HG03575 (cell line): ENCODE measurements around the gene EMP1.

ENCODE experiments used
- ATAC-seq: cut with Tn5 transposase; IDR thresholded peaks from one replicate; pipeline ENCODE4 v1.9.1; 2021; ENCODE audit not compliant: unreplicated experiment, insufficient number of reproducible peaks, low FRiP score; ENCODE audit errors: extremely low read depth

Gene EMP1, protein sequence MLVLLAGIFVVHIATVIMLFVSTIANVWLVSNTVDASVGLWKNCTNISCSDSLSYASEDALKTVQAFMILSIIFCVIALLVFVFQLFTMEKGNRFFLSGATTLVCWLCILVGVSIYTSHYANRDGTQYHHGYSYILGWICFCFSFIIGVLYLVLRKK

DNA sequence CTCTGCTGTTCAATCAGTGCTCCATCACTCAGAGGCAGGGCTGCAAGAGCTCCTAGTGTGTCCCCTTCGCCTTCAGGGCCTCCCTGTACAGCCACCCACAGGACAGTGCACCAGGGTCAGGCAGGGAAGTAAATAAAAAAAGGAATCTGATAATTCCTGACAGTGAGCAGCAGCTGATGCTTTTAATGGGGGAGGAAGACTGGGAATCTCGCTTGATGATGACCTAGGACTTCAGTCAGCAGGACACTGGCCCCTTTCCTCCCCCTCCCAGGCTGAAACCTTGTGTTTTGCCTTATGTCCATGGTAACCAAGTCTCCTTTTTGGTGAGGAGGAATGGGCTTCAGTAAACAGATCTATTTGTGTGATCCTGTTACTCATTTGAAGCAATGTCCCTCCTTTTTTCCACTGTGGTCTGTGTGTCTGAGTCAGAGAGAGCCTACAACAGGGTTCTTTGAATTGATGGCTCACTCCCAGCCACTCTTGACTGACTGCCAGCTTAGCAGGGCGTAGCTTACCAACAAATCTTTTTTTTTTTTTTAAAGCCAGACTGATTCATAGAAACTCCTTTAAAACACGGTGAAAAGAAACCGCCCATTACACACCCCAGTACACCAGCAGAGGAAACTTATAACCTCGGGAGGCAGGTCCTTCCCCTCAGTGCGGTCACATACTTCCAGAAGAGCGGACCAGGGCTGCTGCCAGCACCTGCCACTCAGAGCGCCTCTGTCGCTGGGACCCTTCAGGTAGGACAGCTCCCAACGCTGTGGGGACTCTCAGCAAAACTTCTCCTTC lies at the start of gene EMP1:
Gene EMP1, plus strand, starts transcription at position 597 of the 792 bp plus-strand sequence. CDS start 14,785 bp downstream, outside the sequence.
- peak; percentile 83 for ATAC-seq

DNA sequence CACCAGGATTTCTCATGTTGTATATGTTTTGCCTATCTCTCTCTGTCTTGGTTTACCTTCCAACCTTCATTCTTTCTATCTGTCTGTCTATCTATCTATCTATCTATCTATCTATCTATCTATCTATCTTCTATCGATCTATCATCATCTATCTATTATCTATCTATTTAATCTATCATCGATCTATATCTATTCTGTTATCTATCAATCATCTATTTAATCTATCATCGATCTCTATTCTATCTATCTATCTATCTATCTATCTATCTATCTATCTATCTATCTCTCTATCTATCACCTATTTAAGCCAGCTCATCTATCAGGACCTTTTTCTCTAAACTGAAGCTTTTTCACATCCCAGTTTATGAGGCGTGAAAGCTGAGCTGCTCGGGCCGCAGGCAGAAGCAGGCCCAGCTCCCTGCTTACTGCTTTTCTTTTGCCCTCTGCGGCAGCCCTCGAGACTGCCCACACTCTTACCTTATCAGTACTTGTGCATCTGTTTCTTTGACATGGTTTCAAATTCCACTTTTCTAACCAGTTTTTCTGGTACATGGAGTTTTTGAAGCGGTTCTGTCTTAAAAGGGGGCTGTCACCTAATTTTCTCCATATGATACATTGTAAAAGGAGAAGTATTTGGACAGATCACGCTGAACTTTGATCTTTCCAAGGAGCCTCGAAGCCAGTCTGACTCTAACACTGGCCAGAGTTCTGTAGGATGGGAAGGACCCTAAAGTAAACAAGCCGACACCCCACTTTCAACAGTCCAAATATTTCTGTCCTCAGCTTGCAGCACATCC lies 48.6 kb upstream of the EMP1 start:
- no peak for ATAC-seq

DNA sequence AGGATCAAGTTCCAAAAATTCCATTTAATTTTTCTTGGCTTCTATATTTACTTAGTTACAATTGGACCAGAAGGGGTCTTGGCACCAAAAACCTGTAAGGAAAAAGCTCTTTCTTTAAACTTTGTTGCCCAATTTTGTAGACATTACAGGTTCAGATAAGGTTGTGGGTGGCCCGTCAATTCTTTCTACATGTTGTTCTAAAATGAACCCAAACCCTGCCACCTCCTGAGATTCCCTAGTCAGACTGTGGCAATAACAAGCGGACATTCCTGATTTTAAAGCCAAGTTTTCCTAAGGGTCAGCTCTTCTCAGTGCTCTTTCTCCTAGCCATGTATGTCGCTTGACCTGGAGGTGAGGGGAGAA lies 48.1 kb upstream of the EMP1 start:
- no peak for ATAC-seq

DNA sequence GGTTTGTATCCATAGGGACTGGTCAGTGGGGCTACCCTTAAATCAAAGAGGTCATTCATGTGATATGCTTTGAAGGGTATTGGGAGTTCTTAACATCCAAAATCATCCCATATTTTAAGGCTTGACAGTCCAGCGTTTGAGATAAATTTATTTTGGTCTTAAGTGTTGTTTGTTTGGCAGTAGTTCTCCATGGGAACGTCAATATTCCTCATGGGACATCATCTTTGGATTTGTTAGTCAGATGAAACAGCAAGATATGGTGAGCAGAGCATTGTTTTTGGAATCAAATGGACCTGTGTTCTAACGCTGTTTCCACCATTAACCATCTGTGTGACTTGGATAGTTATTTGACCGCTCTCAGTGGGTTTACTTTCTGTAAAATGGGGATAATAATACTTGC lies 47.1 kb upstream of the EMP1 start:
- no peak for ATAC-seq

DNA sequence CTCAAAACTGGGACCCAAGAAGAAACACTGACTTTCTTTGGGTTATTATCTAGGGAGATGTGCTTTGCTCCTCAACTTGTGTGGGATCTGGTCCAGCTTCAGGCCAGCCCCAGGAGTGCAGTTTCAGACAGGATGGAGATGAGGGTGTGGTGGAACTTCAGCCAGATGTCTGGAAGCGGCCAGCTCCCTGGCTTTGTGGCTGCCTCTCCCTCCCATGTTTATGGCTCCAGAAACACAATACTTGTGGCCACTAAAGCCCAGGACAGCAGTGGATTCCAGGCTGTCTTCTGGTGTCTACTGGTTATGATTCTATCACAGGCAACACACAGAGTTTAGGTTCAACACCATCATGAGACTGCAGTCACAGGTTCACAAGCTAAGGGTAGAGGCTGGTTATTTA lies 44.2 kb upstream of the EMP1 start:
- no peak for ATAC-seq

DNA sequence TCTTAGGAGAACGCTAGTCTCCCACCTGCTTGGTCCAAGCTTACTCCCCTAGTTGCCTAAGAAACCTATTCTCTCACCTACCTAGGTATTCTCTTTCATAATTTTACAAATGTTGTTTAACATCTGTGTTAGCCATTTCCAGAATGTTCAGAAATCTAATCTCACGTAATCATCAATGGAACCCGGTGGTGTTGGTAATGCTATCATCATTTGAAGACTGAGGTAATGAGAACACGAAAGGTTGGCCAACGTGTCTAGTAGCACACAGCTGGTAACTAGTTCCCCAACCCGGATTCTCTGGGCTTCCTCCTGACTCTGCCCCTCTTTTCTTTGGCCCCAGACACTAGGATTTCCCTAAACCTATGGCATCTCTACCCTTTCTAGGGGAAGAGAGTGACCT lies 43.8 kb upstream of the EMP1 start:
- no peak for ATAC-seq

DNA sequence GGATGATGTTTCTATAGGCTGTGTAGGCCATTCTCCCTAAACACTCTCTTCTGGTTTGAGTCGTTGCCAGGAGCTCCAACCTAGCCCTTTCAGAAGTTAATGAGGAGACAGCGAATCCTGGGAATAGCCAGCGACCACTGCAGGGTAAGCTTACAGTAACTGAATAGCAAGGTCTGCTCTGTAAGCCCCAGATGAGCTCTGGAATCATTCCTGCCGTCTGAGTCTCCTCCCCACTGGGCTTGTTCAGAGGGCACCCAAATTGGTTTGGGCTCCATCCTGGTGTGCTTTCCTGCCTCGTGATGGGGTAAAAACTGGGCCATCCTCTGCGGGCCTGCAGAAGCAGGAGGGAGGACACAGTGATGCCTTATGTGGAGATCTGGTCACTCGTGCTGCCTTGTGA lies 43.3 kb upstream of the EMP1 start:
- ATAC-seq = no peak

DNA sequence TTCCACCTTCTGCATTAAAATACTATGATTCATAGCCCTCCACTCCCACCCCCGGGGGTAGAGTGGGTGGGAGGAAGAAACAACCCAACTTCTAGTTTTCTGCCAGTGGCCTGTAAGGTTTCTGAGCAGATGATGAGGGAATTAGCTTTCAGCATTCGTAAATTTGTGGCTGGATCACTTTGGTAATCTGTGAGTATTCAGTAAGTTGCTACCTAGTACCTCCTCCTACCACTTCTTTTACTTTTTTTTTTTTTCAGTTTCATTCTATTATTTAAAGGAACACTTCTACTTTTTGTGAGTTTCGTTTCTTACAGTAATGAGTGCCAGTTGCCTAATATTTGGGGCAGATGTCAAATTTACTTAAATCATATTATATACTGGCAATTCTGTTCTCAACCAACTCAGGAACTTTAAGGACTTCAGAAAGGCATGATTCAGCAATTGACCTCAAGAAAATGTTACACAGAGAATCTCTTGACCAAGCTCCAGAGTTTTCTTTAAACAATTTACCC lies 42.4 kb upstream of the EMP1 start:
- no peak for ATAC-seq

DNA sequence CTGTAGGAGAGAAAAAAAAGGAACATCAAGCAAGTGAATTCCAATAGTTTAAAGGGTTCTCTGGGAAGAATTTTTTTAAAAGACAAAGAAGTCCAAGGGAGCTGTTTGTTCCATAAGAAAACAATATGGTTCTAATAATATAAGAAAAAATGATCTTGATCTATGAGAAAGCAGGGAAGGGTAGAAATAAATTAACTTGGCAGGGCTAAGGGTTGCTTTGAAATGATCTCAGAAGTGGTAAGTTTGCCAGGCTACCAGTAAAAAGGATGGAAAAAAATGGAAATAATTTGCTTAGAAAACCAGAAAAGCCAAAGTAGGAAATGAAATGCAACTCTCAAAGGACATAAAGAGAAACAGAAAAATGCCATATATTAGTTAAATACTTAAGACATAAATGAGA lies 41.7 kb upstream of the EMP1 start:
- no peak for ATAC-seq

DNA sequence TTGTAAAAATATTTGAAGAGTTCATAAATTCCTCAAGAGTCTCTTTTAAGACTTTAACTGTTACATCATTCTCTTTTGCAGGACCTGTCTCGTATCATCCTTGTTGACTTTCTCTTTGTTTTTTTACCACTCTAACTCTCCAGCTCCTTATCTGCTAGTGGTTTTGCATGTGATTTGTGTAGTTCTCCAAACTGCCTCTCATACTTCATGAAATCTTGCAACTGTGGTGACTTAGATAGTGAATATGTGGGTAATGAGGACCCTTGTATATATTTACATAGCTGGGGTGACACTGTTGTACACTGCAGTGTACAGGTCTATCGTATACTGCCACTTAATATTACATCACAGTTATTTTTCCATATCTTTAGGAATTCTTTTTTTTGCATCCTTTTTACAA lies 40.2 kb upstream of the EMP1 start:
- ATAC-seq = no peak

DNA sequence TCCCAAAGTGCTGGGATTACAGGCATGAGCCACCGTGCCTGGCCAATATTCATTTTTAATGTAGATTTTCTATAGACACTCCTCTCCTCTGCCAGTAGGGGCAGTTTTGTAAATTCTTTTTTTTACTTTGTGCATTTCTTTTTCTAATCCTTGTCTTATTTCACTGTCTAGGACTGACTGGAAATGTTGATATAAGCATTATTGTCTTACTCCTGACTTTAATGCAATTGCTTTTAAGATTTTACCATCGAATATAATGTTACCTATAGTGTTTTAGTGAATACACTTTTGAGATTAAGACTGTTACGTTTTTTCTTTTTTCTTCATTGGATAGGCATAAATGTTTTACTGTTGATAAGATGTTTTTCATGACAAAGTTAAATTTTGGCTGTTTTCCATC lies 35.4 kb upstream of the EMP1 start:
- no peak for ATAC-seq

DNA sequence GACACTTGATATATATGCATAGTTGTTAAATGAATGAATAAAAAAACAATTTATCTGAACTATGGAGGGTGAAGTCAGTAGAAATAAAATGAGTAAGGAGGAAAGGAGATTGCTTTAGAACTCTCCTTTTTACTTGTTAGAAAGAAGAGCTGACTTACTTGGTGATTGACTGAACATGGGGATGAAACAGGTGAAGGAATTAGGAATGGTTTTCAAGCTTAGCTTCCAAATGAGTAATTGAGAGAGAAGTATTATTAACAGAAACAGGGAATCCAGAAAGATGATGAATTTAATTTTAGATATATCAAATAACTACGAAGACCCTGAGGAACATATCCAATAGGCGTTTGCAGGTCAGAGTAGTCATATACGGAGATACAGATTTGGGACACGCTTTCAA lies 33.6 kb upstream of the EMP1 start:
- ATAC-seq = no peak

DNA sequence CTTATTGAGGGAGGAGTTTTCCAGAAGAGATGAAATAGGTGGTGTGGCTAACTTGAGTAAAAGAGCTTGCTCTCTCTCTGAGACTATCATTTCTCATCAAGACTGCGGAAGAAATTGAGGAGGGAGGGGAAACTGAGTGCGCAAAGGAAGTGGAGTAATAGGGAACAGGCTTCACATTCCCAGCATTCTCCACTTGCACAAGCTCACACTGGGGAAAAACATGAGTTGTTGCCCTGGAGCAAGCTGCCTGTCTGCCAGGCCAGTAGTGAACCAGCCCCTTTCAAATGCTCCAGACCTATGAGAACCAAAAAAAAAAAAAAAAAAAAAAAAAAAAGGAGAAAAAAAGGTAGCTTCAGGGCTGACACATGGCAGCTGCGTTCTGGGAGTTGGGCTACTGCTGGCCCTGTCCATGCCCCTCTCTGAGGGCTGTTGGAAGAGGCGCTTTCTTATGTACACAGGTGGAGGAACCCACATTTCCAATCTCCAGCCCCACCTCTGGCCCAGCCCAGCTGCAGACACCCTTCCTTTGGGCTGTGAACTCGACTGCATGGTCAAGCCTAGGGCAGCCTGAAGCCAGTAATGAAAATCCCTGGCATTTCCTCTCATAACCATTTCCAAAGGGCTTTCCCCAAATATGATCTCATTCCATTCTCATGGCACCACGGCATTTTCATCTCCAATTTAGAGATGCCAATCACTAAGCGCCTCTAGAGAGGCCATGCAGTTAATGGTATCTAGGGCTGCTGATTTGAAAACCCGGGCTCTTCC lies 32.5 kb upstream of the EMP1 start:
- no peak for ATAC-seq

DNA sequence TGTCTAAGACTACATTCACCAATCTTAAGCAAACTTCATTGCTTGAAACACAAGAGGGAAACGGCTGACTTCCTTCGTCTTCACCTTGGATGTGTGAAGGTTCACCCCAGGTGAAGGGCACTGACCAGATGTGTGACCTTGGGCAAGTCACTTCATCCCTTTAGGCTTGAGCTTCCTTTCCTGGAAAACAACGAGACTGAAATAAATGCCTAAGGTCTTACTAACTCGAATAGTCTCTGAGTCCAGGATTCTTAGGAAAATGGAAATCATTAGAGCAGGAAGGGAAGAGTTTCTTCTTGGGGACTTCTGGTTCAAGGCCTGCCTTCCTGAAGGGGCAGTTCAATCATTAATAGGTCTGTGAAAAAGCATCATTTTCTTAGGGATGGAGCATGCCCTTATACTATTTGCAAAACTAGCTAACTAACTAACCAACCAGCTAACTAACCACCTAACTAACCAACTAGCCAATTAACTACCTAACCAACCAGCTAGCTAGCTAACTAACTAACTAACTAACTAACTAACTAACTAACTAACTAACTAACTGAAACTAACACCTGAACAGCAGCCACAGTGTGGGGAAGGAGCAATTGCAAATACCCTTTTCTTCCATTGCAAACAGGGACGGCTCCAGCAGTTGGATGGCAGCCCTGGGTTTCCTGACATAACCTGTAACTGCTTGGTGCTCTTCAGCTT lies 31.5 kb upstream of the EMP1 start:
- no peak for ATAC-seq

DNA sequence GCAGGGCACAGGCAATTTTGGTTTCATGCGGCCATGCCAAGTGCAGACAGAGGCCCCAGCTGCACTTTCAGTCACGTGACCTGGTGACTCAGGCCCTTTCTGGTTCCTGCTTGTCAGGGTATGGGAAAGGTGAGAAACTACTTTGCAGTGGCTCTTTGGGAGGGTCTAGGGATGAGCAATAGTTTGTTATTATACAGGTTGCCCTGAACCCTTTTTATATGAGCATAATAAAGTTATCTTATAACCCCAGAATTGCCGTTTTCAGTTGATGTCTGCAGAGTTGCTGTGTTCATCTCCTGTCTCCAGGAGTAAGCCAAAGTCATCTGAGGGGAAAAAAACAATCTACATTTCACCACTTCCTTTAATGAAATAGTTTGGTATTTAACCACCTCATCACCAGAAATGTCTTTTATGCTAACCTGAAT lies 30.9 kb upstream of the EMP1 start:
- ATAC-seq = no peak

DNA sequence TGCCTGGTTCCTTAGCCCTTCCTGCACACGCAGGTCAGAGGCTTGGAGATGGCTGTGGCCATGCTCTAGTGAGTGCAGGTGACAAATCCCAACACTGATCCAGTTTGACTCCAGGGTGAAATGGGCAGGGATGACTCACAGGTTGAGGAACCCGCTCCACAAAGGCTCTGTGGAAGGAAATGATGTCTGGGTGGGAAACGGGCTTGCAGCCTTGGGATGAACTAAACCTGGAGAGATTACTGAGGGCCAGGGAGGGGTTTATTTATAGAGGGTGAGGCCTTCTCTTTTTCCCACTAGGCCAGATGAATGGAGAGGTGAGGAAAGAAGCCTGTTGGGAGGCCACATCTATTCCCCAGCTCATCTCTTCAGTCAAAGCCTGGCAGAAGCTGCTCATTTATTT lies 29.3 kb upstream of the EMP1 start:
- ATAC-seq = no peak

DNA sequence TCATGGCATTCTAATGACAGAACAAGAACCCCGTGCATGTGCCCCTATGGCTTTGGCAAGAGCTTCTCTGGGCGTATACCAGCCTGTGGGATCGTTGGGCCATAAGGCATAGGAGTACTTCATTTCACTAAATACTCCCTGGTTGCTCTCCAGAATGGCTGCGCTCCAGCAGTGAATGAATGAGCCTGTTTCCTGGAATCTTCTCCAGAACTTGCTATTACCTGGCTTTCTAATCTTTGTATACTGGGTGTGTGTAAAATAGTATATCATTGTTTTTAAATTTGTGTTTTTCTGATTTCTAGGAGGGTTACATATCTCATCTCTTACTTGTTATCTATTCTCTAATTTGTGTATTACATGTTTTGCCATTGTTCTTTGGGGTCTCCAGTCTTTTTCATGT lies 28.6 kb upstream of the EMP1 start:
- ATAC-seq = no peak

DNA sequence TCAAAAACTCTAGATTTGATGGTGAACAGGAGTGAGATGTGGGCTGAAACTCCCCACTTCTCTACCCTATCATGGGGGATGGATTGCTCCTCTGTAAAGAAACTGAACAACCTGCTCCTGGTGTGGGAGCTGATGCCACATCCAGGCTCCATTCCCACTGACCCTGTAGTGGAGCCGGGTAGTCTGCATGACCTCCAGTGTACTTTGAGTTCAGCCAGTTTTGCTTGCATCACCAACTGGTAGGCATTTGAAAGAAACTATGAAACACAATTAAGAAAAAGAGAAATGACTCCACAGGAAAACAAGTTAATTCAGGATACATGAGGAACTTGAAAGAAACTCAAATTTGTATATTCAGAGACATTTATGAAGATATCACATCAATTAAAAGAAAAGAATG lies 27.3 kb upstream of the EMP1 start:
- ATAC-seq = no peak
